ENCODE measurements around the gene RFPL2.
"Not testable (repeated sequence)": the region's sequence is repeated elsewhere in the genome, so short reads cannot be mapped to it uniquely, and the experiment has no call there.

- TF ChIP-seq, protein P1, sequence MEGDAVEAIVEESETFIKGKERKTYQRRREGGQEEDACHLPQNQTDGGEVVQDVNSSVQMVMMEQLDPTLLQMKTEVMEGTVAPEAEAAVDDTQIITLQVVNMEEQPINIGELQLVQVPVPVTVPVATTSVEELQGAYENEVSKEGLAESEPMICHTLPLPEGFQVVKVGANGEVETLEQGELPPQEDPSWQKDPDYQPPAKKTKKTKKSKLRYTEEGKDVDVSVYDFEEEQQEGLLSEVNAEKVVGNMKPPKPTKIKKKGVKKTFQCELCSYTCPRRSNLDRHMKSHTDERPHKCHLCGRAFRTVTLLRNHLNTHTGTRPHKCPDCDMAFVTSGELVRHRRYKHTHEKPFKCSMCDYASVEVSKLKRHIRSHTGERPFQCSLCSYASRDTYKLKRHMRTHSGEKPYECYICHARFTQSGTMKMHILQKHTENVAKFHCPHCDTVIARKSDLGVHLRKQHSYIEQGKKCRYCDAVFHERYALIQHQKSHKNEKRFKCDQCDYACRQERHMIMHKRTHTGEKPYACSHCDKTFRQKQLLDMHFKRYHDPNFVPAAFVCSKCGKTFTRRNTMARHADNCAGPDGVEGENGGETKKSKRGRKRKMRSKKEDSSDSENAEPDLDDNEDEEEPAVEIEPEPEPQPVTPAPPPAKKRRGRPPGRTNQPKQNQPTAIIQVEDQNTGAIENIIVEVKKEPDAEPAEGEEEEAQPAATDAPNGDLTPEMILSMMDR (conservative IDR thresholded peaks at IDR 0.05), result not testable (repeated sequence)
- not testable (repeated sequence) for TF ChIP-seq EZH2 (IDR thresholded peaks at IDR 0.05; ENCODE audit: low read depth)
Measured at GRCh38 chr22:32191021-32191420, 13.9 kb downstream of the RFPL2 start.

Data from PC-9 (cell line).